HG03095 (cell line): ENCODE results near the gene APAF1.
A peak's percentile ranks its signal among the peaks of the same experiment; 100 is the strongest.
"Not testable (repeated sequence)": the region's sequence is repeated elsewhere in the genome, so short reads cannot be mapped to it uniquely, and the experiment has no call there.

Experiments used
- ATAC-seq: cut with Tn5 transposase; IDR thresholded peaks from one replicate; pipeline ENCODE4 v1.9.1; 2021; ENCODE audit warnings: moderate library complexity; ENCODE audit not compliant: unreplicated experiment

Gene APAF1, protein sequence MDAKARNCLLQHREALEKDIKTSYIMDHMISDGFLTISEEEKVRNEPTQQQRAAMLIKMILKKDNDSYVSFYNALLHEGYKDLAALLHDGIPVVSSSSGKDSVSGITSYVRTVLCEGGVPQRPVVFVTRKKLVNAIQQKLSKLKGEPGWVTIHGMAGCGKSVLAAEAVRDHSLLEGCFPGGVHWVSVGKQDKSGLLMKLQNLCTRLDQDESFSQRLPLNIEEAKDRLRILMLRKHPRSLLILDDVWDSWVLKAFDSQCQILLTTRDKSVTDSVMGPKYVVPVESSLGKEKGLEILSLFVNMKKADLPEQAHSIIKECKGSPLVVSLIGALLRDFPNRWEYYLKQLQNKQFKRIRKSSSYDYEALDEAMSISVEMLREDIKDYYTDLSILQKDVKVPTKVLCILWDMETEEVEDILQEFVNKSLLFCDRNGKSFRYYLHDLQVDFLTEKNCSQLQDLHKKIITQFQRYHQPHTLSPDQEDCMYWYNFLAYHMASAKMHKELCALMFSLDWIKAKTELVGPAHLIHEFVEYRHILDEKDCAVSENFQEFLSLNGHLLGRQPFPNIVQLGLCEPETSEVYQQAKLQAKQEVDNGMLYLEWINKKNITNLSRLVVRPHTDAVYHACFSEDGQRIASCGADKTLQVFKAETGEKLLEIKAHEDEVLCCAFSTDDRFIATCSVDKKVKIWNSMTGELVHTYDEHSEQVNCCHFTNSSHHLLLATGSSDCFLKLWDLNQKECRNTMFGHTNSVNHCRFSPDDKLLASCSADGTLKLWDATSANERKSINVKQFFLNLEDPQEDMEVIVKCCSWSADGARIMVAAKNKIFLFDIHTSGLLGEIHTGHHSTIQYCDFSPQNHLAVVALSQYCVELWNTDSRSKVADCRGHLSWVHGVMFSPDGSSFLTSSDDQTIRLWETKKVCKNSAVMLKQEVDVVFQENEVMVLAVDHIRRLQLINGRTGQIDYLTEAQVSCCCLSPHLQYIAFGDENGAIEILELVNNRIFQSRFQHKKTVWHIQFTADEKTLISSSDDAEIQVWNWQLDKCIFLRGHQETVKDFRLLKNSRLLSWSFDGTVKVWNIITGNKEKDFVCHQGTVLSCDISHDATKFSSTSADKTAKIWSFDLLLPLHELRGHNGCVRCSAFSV (N-terminal part only)

DNA sequence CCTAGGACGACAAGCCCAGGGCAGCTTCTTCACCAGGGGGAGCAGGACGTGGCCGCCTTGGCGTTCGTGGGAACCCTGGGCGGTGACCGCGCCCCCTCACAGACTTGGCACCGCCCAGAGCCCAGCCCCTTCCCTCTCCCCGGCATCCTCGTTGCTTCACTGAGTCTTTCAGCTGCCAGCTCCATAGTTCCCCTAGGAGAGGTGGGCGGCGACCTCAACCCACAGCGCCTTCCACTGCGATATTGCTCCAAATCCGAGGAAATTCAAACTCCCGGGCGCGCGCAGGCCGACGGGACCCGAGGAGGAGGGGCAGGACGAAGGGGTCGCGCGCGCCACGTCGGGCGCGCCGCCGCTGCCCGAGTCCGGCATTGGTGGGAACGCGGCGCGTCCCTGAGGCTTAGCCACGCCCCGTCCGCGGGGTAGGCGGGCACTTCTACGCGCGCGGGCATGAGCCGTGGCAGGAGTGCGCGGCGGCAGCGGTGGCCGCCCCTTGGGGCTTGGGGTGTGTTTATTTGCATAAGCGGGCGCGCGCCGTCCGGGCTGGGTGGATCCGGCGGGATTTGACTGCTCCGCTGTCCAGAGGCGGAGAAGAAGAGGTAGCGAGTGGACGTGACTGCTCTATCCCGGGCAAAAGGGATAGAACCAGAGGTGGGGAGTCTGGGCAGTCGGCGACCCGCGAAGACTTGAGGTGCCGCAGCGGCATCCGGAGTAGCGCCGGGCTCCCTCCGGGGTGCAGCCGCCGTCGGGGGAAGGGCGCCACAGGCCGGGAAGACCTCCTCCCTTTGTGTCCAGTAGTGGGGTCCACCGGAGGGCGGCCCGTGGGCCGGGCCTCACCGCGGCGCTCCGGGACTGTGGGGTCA lies at the start of gene APAF1, which contains the start of gene IKBIP:
Gene APAF1, plus strand, starts transcription at position 579 of the 860 bp plus-strand sequence. CDS start 3,070 bp downstream, outside the sequence.
Gene IKBIP, minus strand, starts transcription at position 77 of the 860 bp plus-strand sequence. CDS start 87 bp downstream, outside the sequence.
- ATAC-seq: peak; percentile 91

DNA sequence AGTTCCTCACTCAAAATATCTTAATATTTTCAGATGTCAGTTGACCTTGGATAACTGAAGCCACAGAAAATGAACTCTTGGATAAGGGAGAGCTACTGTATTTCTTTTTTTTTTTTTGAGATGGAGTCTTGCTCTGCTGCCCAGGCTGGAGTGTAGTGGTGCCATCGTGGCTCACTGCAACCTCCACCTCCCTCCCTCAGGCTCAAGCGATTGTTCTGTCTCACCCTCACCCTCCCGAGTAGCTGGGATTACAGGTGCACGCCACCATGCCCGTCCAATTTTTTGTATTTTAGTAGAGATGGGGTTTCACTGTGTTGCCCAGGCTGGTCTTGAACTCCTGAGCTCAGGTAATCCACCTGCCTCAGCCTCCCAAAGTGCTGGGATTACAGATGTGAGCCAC lies 47.8 kb upstream of the APAF1 start:
- ATAC-seq: not testable (repeated sequence)

DNA sequence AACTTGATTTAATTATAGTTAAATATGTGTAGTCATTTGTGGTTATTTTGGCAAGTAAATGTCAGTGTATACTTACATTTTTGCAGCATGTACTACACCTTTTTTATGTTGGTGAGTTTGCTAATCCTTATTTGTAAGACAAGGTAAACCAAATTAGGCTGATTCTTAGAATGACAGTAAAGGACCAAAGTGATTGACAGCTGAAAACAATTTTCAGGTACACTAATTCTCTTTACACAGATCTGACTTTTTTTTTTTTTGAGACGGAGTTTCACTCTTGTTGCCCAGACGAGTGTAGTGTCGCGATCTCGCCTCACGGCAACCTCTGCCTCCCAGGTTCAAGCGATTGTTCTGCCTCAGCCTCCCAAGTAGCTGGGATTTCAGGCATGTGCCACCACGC lies 43.2 kb upstream of the APAF1 start:
- ATAC-seq: no peak

DNA sequence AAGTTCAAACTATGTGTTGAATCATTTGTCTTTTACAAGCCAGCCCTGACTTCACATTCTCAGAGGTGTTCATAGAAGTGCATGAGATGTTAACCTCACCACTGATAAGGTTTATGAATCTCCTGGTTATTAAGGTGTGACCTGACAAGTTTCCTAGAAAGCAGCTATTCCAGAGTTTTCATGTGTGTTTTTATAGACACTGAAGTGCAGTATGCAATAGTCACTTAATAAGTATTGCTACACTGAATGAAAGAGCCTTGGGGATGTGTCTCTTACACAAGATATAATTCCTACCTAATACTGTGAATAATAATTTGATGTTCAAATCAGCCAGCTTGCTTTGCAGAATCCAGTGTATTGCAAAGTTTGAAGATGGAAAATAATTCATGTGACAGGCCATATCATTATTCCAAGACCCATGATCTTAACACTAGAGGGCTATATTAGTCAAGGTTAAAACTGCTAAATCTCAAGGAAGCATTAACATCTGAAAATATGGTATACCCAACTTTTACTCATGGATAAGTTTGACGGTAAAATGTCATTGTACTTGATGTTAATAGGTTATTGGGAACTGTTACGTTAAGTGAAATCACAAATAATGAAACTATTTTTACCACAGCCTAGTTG lies 38.6 kb upstream of the APAF1 start:
- ATAC-seq: no peak

DNA sequence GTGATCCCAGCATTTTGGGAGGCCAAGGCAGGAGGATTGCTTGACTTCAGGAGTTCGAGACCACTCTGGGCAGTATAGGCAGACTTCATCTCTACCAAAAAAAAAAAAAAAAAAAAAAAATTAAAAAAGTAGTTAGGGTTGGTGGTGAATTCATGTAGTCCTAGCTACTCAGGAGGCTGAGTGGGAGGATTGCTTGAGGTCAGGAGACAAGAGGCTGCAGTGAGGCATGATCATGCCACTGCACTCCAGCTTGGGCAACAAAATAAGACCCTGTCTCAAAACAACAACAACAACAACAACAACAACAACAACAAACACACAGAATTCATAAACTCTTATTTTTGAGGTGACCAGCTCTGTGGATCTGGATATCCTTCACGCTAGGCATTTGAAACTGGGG lies 34.5 kb upstream of the APAF1 start:
- ATAC-seq: no peak

DNA sequence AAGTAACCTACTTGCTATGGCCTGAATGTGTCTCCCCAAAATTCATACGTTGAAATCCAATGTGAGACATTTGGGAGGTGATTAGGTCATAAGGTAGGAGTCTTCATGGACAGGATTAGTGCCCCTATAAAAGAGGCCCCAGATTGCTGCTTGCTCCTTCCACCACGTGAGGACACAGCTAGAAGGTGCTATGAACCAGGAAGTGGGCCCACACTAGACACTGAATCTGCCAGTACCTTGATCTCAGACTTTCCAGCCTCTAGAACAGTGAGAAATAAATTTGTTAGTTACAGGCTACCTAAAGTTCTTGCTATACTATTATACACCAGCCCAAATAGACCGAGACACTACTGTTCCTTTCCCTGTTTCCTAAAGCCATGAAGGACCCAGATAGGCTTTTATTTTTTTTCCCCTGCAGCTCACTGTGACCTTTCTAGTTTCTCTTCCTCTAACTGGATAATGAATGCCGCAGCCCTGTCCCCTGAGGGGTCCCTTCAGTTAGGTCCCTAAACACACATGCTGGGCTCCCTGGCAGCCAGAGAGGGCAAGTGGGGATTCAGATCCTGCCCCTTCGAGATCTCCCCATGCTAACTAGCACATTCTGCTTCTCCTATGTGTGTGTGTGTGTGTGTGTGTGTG lies 32.3 kb upstream of the APAF1 start:
- peak; percentile 84 for ATAC-seq

DNA sequence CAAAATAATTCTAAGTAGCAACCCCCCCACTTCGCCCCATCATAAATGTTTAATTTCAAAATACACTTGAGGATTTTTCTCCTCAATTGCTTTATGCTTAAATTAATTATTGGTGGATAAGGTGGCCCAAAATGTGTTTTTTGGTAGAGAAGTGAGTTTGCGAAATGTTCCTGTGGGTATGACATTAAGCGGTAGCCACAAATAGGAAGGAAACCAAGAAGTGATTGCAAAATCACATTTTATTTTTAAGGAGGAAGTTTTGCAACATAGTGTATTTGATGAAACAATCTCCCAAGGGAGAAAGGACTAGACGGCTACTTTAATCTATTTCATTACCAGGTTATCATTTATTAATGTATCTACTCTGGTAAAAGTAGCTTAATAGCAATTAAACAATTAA lies 26.1 kb upstream of the APAF1 start:
- ATAC-seq: no peak

DNA sequence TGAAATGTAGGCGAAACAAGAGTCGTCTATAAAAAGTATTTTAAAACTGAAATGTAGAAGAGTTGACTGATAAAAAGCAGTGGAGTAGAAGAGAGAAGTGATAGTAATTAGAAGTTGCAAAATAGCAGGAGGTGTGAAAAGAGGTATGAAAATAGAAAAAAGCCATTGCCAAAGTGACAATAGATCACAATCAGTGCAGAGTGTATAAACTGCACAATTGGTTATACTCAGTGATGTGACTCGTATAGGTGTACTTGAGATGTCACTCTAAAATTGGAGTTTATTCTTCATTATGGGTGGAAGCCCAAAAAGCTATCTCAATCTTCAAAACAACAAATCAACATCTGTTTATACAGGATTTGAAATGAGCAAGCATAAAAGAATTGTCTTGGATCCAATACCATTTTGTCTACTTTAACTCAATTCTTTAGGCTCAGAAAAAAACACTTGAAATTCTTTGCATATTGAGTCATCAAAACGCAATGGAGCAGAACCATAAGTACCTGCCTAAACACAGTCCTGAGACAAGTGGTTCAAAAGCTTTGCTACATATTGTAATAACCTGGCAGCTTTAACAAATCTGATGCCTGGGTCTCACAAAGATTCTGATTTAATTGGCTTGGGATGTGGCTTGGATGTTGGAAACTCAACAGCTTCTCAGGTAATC lies 9.3 kb upstream of the APAF1 start:
- peak; percentile 83 for ATAC-seq

- ATAC-seq: no peak
Observed at GRCh38 chr12:98637068-98637467, 8.0 kb upstream of the APAF1 start.

DNA sequence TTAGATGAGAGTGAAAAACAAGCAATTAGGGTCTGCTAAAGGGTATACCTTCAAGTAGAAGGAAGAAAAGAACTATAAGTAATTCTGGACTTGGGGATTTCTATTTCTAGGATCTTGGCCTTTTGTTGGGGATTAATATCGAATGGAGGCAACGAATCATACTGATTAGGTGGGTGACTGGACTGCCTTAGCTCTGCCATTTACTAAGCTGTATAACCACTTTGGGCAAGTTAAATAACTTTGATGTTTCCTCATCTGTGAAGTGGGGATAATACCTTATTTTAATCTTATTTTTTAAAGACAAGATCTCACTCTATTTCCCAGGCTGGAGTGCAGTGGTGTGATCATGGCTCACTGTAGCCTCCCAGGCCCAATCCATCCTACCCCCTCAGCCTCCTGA lies 7.1 kb upstream of the APAF1 start:
- ATAC-seq: no peak

DNA sequence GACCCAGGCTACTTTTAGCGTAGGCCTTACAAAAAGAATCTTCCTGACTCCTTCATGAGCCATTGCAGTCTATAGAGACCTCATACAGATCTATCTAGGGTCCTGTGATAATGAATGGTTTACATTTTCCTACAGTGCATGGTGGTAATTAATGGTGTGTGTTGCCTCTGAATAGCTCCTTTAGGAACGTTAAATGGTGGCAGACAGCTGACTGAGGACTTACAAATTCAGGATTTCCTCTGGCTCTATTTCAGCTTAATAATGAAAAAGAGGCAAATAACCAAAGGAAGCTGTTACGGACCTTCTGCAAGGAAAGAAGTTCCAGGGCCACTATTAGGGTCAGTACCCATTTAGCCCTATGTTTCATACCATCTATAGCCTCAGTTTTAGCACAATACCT lies 5.6 kb upstream of the APAF1 start:
- ATAC-seq: no peak

DNA sequence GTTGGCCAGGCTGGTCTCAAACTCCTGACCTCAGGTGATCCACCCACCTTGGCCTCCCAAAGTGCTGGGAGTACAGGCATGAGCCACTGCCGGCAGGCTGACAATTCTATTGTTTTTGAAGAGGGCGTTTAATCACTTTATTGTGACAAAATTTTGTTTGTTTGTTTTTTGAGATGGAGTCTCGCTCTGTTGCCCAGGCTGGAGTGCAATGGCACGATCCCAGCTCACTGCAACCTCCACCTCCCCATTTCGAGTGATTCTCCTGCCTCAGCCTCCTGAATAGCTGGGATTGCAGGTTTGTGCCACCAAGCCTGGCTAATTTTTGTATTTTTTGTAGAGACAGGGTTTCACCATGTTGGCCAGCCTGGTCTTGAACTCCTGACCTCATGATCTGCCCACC lies 2.3 kb upstream of the APAF1 start:
- not testable (repeated sequence) for ATAC-seq

DNA sequence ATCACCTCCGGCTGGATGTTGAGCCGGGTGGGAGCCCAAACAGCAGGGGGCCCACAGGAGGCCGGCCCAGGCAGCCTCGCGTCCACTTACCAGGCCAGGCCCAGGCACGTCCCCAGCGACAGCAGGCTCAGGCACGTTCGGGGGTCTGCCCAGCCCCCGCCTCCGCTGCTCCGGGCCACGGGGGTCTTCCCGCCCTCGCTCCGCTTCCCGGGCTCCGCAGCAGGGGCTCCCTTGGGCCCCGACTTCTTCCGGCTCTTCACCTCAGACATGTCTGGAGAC lies 718 bp upstream of the APAF1 start:
- ATAC-seq: peak; percentile 17

DNA sequence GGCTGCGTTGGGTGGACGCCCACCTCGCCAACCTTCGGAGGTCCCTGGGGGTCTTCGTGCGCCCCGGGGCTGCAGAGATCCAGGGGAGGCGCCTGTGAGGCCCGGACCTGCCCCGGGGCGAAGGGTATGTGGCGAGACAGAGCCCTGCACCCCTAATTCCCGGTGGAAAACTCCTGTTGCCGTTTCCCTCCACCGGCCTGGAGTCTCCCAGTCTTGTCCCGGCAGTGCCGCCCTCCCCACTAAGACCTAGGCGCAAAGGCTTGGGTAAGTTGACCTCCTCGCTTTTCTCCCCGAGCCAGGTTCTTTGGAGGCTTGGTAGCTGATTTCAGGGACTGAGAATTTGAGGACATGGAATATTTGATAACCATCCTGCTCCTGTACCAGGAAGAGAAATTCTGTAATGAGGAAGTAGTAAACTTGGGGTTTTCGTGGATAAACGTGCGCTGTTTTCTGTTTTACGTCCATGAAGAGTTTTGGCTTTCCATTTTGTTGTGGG lies 530 bp downstream of the APAF1 start:
- no peak for ATAC-seq

DNA sequence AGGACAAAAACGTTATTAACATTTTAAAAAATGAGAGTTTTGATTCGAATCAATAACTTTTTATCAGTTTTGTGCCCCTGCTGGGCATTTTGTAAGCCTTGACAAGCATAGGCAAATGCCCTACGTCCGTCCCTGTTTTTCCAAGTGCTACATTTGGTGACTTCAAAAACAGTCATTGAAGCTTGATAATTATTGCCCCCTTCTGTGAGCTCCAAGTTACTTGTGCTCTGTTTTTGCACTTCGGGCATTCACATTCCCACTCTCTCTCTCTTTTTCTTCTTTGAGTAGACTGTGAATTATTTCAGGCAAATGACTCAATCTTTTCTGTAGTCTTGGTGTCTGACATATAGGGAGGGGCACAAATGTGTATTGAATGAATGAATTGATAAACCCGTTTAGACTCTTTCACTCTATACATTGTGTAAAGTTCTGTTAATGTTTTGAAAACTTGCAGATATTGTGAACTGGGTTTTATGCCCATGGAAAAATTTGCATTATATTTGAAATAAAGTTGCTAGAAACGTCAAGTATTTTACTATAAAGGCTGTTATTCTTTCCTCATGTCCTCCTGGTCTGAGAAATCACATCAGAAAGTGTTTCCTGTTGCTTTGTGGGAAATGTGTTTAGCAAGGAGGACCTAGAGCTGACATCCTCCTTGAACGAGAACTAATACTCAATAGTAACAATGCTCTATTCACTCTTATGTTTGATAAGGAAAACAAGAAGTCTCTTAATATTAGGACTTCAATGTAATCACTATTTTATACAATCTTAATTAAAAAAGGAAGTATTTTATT lies 1.4 kb downstream of the APAF1 start:
- ATAC-seq: no peak

GRCh38 chr12:98651328-98651727 lies 6.2 kb downstream of the APAF1 start:
- no peak for ATAC-seq

GRCh38 chr12:98653866-98654493 lies 8.9 kb downstream of the APAF1 start:
- ATAC-seq: no peak
